ENCODE measurements around the gene SLC18A3.

- no peak for TF ChIP-seq ATF3 (CRISPR knock-in tag; conservative IDR thresholded peaks at IDR 0.05)
- TF ChIP-seq CTCF (IDR thresholded peaks at IDR 0.05) = no peak
- TF ChIP-seq PRRX2 (CRISPR knock-in tag; IDR thresholded peaks at IDR 0.05) = no peak
- no peak for TF ChIP-seq JUN (CRISPR knock-in tag; IDR thresholded peaks at IDR 0.05)
- TF ChIP-seq, protein P1, sequence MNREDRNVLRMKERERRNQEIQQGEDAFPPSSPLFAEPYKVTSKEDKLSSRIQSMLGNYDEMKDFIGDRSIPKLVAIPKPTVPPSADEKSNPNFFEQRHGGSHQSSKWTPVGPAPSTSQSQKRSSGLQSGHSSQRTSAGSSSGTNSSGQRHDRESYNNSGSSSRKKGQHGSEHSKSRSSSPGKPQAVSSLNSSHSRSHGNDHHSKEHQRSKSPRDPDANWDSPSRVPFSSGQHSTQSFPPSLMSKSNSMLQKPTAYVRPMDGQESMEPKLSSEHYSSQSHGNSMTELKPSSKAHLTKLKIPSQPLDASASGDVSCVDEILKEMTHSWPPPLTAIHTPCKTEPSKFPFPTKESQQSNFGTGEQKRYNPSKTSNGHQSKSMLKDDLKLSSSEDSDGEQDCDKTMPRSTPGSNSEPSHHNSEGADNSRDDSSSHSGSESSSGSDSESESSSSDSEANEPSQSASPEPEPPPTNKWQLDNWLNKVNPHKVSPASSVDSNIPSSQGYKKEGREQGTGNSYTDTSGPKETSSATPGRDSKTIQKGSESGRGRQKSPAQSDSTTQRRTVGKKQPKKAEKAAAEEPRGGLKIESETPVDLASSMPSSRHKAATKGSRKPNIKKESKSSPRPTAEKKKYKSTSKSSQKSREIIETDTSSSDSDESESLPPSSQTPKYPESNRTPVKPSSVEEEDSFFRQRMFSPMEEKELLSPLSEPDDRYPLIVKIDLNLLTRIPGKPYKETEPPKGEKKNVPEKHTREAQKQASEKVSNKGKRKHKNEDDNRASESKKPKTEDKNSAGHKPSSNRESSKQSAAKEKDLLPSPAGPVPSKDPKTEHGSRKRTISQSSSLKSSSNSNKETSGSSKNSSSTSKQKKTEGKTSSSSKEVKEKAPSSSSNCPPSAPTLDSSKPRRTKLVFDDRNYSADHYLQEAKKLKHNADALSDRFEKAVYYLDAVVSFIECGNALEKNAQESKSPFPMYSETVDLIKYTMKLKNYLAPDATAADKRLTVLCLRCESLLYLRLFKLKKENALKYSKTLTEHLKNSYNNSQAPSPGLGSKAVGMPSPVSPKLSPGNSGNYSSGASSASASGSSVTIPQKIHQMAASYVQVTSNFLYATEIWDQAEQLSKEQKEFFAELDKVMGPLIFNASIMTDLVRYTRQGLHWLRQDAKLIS (CRISPR knock-in tag; IDR thresholded peaks at IDR 0.05; ENCODE audit: borderline replicate concordance) = no peak
- TF ChIP-seq MAX (CRISPR knock-in tag; IDR thresholded peaks at IDR 0.05) = no peak
- TF ChIP-seq TP53 (CRISPR knock-in tag; IDR thresholded peaks at IDR 0.05) = no peak
- TF ChIP-seq MXD4 (CRISPR knock-in tag; IDR thresholded peaks at IDR 0.05; ENCODE audit: borderline replicate concordance) = no peak
- no peak for TF ChIP-seq CREB1 (CRISPR knock-in tag; IDR thresholded peaks at IDR 0.05)
- TF ChIP-seq EMX1 (CRISPR knock-in tag; IDR thresholded peaks at IDR 0.05) = no peak
- TF ChIP-seq FOXP4 (CRISPR knock-in tag; IDR thresholded peaks at IDR 0.05) = no peak
- TF ChIP-seq, protein P2, sequence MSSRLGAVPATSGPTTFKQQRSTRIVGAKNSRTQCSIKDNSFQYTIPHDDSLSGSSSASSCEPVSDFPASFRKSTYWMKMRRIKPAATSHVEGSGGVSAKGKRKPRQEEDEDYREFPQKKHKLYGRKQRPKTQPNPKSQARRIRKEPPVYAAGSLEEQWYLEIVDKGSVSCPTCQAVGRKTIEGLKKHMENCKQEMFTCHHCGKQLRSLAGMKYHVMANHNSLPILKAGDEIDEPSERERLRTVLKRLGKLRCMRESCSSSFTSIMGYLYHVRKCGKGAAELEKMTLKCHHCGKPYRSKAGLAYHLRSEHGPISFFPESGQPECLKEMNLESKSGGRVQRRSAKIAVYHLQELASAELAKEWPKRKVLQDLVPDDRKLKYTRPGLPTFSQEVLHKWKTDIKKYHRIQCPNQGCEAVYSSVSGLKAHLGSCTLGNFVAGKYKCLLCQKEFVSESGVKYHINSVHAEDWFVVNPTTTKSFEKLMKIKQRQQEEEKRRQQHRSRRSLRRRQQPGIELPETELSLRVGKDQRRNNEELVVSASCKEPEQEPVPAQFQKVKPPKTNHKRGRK (CRISPR knock-in tag; IDR thresholded peaks at IDR 0.05; ENCODE audit: borderline replicate concordance) = no peak
- TF ChIP-seq NFYB (CRISPR knock-in tag; conservative IDR thresholded peaks at IDR 0.05; ENCODE audit: low read depth) = no peak
These were observed 40.0 kb downstream of the SLC18A3 start for GRCh38 chr10:49649936-49650723.

Data from WTC11 (cell line).